Esophagus (tissue), 2 donors: ENCODE data around the gene RFFL. TPM values are rescaled to one million over a fixed set of nuclear protein-coding genes. Genes with fewer than 3 reads are reported as not detected.
A peak's percentile ranks its signal among the peaks of the same experiment; 100 is the strongest.
"Not testable (repeated sequence)": the region's sequence is repeated elsewhere in the genome, so short reads cannot be mapped to it uniquely, and the experiment has no call there.

Experiments
- H3K27ac ChIP-seq, 2 donors: one replicate each; pipeline ENCODE4 v1.5.1; 2013; ENCODE audit warnings: low read depth in 2 of 2, mild to moderate bottlenecking in 2 of 2, inconsistent platforms in 1 of 2, low read length in 1 of 2, moderate library complexity in 1 of 2
- H3K27me3 ChIP-seq, 2 donors: one replicate each; pipeline ENCODE4 v1.6.1; 2013; ENCODE audit warnings: low read length in 2 of 2, control low read depth in 1 of 2, mild to moderate bottlenecking in 1 of 2; ENCODE audit not compliant: insufficient read depth in 2 of 2, control insufficient read depth in 1 of 2
- H3K36me3 ChIP-seq, 2 donors: one replicate each; pipeline ENCODE4 v1.6.1; 2013; ENCODE audit warnings: low read length in 1 of 2; ENCODE audit not compliant: control insufficient read depth in 2 of 2, insufficient read depth in 2 of 2
- H3K4me1 ChIP-seq, 2 donors: one replicate each; pipeline ENCODE4 v1.6.1; 2013; ENCODE audit warnings: low read length in 1 of 2; ENCODE audit not compliant: control insufficient read depth in 2 of 2, insufficient read depth in 2 of 2
- H3K4me3 ChIP-seq, 2 donors: one replicate each; pipeline ENCODE4 v1.5.1; 2013; ENCODE audit warnings: low read length in 2 of 2, mild to moderate bottlenecking in 2 of 2, low read depth in 1 of 2, moderate library complexity in 1 of 2
- H3K9me3 ChIP-seq, 2 donors: one replicate each; pipeline ENCODE4 v1.6.1; 2013; ENCODE audit warnings: mild to moderate bottlenecking in 2 of 2, low read depth in 1 of 2, low read length in 1 of 2, moderate library complexity in 1 of 2; ENCODE audit not compliant: control insufficient read depth in 2 of 2, insufficient read depth in 1 of 2
- WGBS, 2 donors: extraction: QIAGEN DNeasy Blood & Tissue Kit; methylation state at CpG; one replicate each; pipeline ENCODE4 v1.1.7; 2013; 5-methylcytosine and 5-hydroxymethylcytosine counted together
- polyA plus RNA-seq, 2 donors: library from polyadenylated mRNA; stranded (reverse); fragments of 200-250 nt; gene quantifications; one replicate each; pipeline ENCODE4 v1.2.3, GENCODE V29; 2013
- donor health status: healthy with polysubstance abuse.
- donor health status: Bipolar disorder and iron deficiency.

The RFFL gene
- polyA plus RNA-seq, 2 donors, result 13.0 to 18.1 TPM

GRCh38 chr17:35052780-35053179 is 10.7 kb downstream of the RFFL start:
- H3K4me3 ChIP-seq, result no peak overlapping the region
- H3K27ac ChIP-seq, result no peak overlapping the region
- no peaks in the 10 kb centered on the region for H3K27me3 ChIP-seq

GRCh38 chr17:35052241-35052610 is 11.3 kb downstream of the RFFL start:
- no peak overlapping the region for H3K4me3 ChIP-seq

More at GRCh38 chr17:35052780-35053179, 10.7 kb downstream of the RFFL start:
- no peaks in the 10 kb centered on the region for H3K9me3 ChIP-seq
- no peaks in the 10 kb centered on the region for H3K4me1 ChIP-seq
- H3K36me3 ChIP-seq, result no peaks in the 10 kb centered on the region

GRCh38 chr17:35051579-35052240 is 11.8 kb downstream of the RFFL start:
- no peaks in the 10 kb centered on the region for H3K9me3 ChIP-seq
- no peaks in the 10 kb centered on the region for H3K36me3 ChIP-seq
- 39 to 54% methylated on average over 6 of the region's 6 CpGs for WGBS, 2 donors
- no peaks in the 10 kb centered on the region for H3K27me3 ChIP-seq
- H3K27ac ChIP-seq, result peak overlapping the region in 1 of 2 donors; percentile 25
- no peak overlapping the region for H3K4me3 ChIP-seq
- H3K4me1 ChIP-seq, result no peaks in the 10 kb centered on the region

More at GRCh38 chr17:35052241-35052610, 11.3 kb downstream of the RFFL start:
- Histone ChIP-seq H3K4me1 (no peaks in the 10 kb centered on the region), H3K27me3 (no peaks in the 10 kb centered on the region), H3K36me3 (no peaks in the 10 kb centered on the region), H3K27ac (no peak overlapping the region), H3K9me3 (no peaks in the 10 kb centered on the region)

GRCh38 chr17:35051183-35051578 is 12.3 kb downstream of the RFFL start:
- H3K9me3 ChIP-seq, result no peaks in the 10 kb centered on the region
- WGBS, 2 donors, result 29 to 39% methylated on average over 2 of the region's 2 CpGs
- peak overlapping the region in 1 of 2 donors; percentile 25 for H3K27ac ChIP-seq
- no peaks in the 10 kb centered on the region for H3K4me1 ChIP-seq
- no peak overlapping the region for H3K4me3 ChIP-seq
- no peaks in the 10 kb centered on the region for H3K36me3 ChIP-seq
- no peaks in the 10 kb centered on the region for H3K27me3 ChIP-seq

GRCh38 chr17:35050170-35050569 is 13.3 kb downstream of the RFFL start:
- H3K27ac ChIP-seq, result no peak overlapping the region
- H3K9me3 ChIP-seq, result no peaks in the 10 kb centered on the region
- H3K4me3 ChIP-seq, result no peak overlapping the region
- H3K27me3 ChIP-seq, result no peaks in the 10 kb centered on the region
- WGBS, 2 donors, result 94 to 97% methylated on average over 2 of the region's 2 CpGs
- H3K36me3 ChIP-seq, result no peaks in the 10 kb centered on the region
- no peaks in the 10 kb centered on the region for H3K4me1 ChIP-seq

GRCh38 chr17:35048685-35049379 is 14.7 kb downstream of the RFFL start:
- Histone ChIP-seq H3K4me1 (no peaks in the 10 kb centered on the region), H3K27ac (peak overlapping the region in 1 of 2 donors; percentile 26)

GRCh38 chr17:35046740-35047283 is 16.7 kb downstream of the RFFL start:
- Histone ChIP-seq H3K4me3 (no peak overlapping the region), H3K27me3 (no peaks in the 10 kb centered on the region), H3K27ac (peak overlapping the region; percentile 18 to 66), H3K9me3 (no peaks in the 10 kb centered on the region), H3K36me3 (no peaks in the 10 kb centered on the region), H3K4me1 (no peaks in the 10 kb centered on the region)
- 36% methylated on average over 5 of the region's 5 CpGs for WGBS, 2 donors

More at GRCh38 chr17:35048685-35049379, 14.7 kb downstream of the RFFL start:
- no peak overlapping the region for H3K4me3 ChIP-seq
- no peaks in the 10 kb centered on the region for H3K36me3 ChIP-seq
- WGBS, 2 donors, result 69 to 83% methylated on average over 3 of the region's 3 CpGs
- no peaks in the 10 kb centered on the region for H3K27me3 ChIP-seq
- no peaks in the 10 kb centered on the region for H3K9me3 ChIP-seq

GRCh38 chr17:35046245-35046644 is 17.3 kb downstream of the RFFL start:
- 48 to 61% methylated on average over 4 of the region's 4 CpGs for WGBS, 2 donors
- peak overlapping the region in 1 of 2 donors; percentile 53 for H3K27ac ChIP-seq
- H3K4me1 ChIP-seq, result no peaks in the 10 kb centered on the region
- no peaks in the 10 kb centered on the region for H3K27me3 ChIP-seq
- H3K9me3 ChIP-seq, result no peaks in the 10 kb centered on the region
- H3K4me3 ChIP-seq, result no peak overlapping the region
- H3K36me3 ChIP-seq, result no peaks in the 10 kb centered on the region

GRCh38 chr17:35045458-35045979 is 18.0 kb downstream of the RFFL start:
- H3K27me3 ChIP-seq, H3K4me1 ChIP-seq, H3K36me3 ChIP-seq, H3K9me3 ChIP-seq, H3K27ac ChIP-seq, H3K4me3 ChIP-seq: not testable (repeated sequence)
- 72 to 92% methylated on average over 13 of the region's 13 CpGs for WGBS, 2 donors
